Transverse colon (tissue), 4 donors: ENCODE measurements around the gene CDCA5. TPM values are rescaled to one million over a fixed set of nuclear protein-coding genes. Genes with fewer than 3 reads are reported as not detected.
A peak's percentile ranks its signal among the peaks of the same experiment; 100 is the strongest.

Source experiments
- DNase-seq: peaks from one replicate; pipeline ENCODE4 v3.0.0-alpha.2; 2019
- H3K27ac ChIP-seq, 4 donors: fragments of 200-600 bp; sonication (generic); 2 replicates each; pipeline ENCODE4 v1.5.1; 2016 to 2018; ENCODE audit warnings: inconsistent platforms in 4 of 4
- H3K27me3 ChIP-seq: fragments of 200-600 bp; sonication (generic); 2 replicates; pipeline ENCODE4 v1.5.1; 2017; ENCODE audit warnings: inconsistent platforms
- H3K36me3 ChIP-seq, 4 donors: fragments of 200-600 bp; sonication (generic); 2 replicates each; pipeline ENCODE4 v1.5.1; 2017 to 2019; ENCODE audit warnings: inconsistent platforms in 4 of 4
- H3K4me1 ChIP-seq, 4 donors: fragments of 200-600 bp; sonication (generic); 2 replicates each; pipeline ENCODE4 v1.5.1; 2017 to 2020; ENCODE audit warnings: inconsistent platforms in 4 of 4
- H3K4me3 ChIP-seq, 4 donors: fragments of 200-600 bp; sonication (generic); 1 replicate in 1 of 4; 2 replicates in 3 of 4; pipeline versions ENCODE4 v1.5.1 to v1.6.1; 2017 to 2019; ENCODE audit warnings: inconsistent platforms in 4 of 4
- H3K9me3 ChIP-seq, 2 donors: fragments of 200-600 bp; sonication (generic); 2 replicates each; pipeline ENCODE4 v1.5.1; 2017 to 2019; ENCODE audit warnings: inconsistent platforms in 2 of 2
- EP300 ChIP-seq: sonication (generic); formaldehyde crosslinking; IDR thresholded peaks from one replicate; pipeline ENCODE4 v1.6.1; 2017; ENCODE audit warnings: antibody characterized with exemption, low read depth
- POLR2A ChIP-seq: fragments of 450-650 bp; IDR thresholded peaks from one replicate; pipeline ENCODE4 v1.6.1; 2016; ENCODE audit warnings: antibody characterized with exemption, mild to moderate bottlenecking, moderate library complexity
- POLR2AphosphoS5 ChIP-seq, 3 donors: sonication (generic); formaldehyde crosslinking; IDR thresholded peaks; one replicate each; pipeline ENCODE4 v1.6.1; 2016; ENCODE audit warnings: antibody characterized with exemption in 3 of 3
- WGBS, 2 donors: methylation state at CpG; one replicate each; pipeline ENCODE4 v1.1.5; 2018; ENCODE audit warnings: low coverage in 1 of 2; 5-methylcytosine and 5-hydroxymethylcytosine counted together
- in situ Hi-C, 4 donors: fragments of 200-750 bp; cut with MboI; loops; one replicate each; pipeline versions ENCODE4 v1.15.0 to v1.15.1; 2017; ENCODE audit warnings: low sequenced_read_pairs in 3 of 4, low pct_ligation_motif_present in 1 of 4, low pct_unique_long_range_greater_than_20kb in 1 of 4
- intact Hi-C: fragments of 100-400 bp; cut with DNase I; formaldehyde crosslinking; loops from one replicate; pipeline ENCODE4 v1.15.1; 2023; ENCODE audit warnings: low total_unique reads
- total RNA-seq, 4 donors: library from RNA; depleted of rRNA; stranded (reverse); fragments of >200 nt; gene quantifications; one replicate each; pipeline ENCODE4 v1.1.0, GENCODE V29; 2016
- TF ChIP-seq, protein P1 (sequence below), 5 experiments: fragments of 200-600 bp in 3 of 5; fragments of 450-650 bp in 2 of 5; sonication (generic) in 3 of 5; IDR thresholded peaks; 1 replicate in 2 of 5; 2 replicates in 3 of 5; pipeline ENCODE4 v1.5.1; 2016 to 2017; ENCODE audit warnings: antibody characterized with exemption in 5 of 5, inconsistent platforms in 3 of 5, mild to moderate bottlenecking in 2 of 5, moderate library complexity in 1 of 5

CDCA5 gene
- total RNA-seq, 4 donors from 2014 or later = 1.9 to 2.6 (median 2.5) TPM; not detected in 1

DNA sequence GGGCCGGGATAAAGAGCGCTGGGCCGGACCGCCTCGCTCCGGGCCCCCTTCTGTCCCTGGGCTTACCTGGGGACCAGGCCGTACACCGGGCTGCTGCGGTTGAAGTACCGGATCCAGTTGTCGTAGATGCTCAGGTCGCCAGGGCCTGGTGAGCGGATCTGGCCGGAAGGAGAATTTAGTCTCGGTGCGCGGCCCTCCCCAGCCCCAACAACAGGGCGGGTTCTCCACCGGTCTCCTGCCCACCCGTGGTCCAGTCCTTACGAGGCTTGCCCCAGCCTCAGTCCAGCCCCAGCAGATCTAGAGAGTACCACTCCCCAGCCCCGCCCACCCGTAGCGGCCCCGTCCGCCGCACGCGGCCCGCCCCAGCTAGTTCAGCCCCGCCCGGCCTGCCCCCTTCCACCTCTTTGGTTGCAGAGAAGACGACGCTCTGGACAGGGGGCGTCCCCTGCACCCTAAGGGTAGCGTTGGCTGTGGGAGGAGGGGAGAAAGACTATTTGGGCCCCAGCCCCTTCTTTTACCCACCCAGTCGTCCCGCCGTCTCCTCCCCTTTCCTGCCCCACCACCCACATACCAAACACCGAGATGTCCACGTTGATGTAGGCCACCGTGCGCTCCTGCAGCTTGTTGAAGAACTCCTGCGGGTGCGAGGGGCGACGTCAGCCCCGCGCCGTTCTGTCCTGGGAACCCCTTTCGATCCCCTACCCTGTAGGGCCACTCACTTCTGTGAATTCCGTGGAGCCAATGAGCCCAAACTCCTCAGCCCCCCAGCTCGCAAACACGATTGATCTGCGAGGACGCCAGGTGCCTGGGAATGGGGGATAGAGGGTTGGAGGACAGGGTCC is 36.0 kb downstream of the CDCA5 start:
- in situ Hi-C loops = no loop called here
- H3K27me3 ChIP-seq = no peaks in the 10 kb centered on the region
- no peaks in the 10 kb centered on the region for H3K36me3 ChIP-seq
- TF ChIP-seq POLR2AphosphoS5 (IDR thresholded peaks at IDR 0.05) (no peak), EP300 (no peak), POLR2A (no peak)
- TF ChIP-seq, protein P1, sequence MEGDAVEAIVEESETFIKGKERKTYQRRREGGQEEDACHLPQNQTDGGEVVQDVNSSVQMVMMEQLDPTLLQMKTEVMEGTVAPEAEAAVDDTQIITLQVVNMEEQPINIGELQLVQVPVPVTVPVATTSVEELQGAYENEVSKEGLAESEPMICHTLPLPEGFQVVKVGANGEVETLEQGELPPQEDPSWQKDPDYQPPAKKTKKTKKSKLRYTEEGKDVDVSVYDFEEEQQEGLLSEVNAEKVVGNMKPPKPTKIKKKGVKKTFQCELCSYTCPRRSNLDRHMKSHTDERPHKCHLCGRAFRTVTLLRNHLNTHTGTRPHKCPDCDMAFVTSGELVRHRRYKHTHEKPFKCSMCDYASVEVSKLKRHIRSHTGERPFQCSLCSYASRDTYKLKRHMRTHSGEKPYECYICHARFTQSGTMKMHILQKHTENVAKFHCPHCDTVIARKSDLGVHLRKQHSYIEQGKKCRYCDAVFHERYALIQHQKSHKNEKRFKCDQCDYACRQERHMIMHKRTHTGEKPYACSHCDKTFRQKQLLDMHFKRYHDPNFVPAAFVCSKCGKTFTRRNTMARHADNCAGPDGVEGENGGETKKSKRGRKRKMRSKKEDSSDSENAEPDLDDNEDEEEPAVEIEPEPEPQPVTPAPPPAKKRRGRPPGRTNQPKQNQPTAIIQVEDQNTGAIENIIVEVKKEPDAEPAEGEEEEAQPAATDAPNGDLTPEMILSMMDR (IDR thresholded peaks at IDR 0.05) = no peak
- H3K4me3 ChIP-seq = peak overlapping the region; percentile 16 to 52 (median 30)
- 36 to 60% methylated on average over 2 to 52 of the region's 56 CpGs for WGBS, 2 donors
- peaks cover 0 to 26% (median 10%) of the 10 kb centered on the region in 4 donors for H3K4me1 ChIP-seq
- DNase-seq = no peak
- no peaks in the 10 kb centered on the region for H3K9me3 ChIP-seq
- intact Hi-C loops = no loop called here
- H3K27ac ChIP-seq = peak overlapping the region; percentile 20 to 39 (median 34)

DNA sequence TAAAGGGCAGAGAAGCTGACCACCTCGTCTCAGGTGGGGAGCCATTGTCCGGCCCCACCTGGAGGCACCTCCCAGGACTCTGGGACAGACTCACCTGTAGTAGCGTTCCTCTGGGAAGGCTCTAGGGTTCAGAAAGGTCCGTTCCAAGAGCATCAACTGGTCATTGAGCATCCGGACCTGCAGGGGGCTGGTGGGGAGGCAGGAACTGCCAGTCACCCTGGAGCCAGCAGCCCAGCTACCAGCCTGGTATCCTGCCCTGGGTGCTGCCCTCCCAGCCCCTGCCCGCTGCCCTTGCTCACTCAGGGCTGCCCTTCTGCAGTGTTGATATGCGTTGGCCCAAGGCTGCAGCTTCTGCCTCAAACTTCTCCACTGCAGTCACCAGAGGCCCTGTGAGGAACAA is 38.1 kb downstream of the CDCA5 start:
- intact Hi-C loops = no loop called here
- no peak for DNase-seq
- Histone ChIP-seq H3K4me1 (peaks cover 5 to 38% (median 21%) of the 10 kb centered on the region in 4 donors), H3K9me3 (no peaks in the 10 kb centered on the region), H3K4me3 (no peak overlapping the region), H3K27ac (no peak overlapping the region), H3K36me3 (no peaks in the 10 kb centered on the region), H3K27me3 (no peaks in the 10 kb centered on the region)
- TF ChIP-seq EP300 (no peak), POLR2A (no peak)
- 92% methylated on average over 6 of the region's 7 CpGs; no CpG with 5 or more reads in 1 of the 2 donors for WGBS, 2 donors
- in situ Hi-C loops = no loop called here

DNA sequence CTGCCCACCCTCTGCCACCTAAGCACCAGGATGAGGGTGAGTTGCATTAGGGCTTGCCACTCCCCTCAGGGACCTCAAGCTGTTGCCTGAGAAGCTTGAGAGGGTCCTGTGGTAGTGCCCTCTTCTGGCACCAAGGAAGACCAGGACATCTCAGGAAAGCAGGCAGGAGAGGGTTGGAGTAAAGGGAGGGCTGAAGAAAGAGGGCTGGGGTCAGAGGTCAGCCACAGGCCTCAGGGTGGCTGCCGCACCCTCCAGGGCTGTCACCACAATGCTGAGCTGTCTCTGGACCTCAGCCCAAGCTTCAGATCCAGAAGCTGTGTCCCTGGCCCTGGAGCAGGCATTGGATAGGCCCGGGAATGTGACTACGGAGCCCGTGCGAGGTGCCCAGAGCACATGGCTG is 38.8 kb downstream of the CDCA5 start:
- Histone ChIP-seq H3K4me3 (no peak overlapping the region), H3K4me1 (peaks cover 10 to 45% (median 24%) of the 10 kb centered on the region in 4 donors), H3K27me3 (no peaks in the 10 kb centered on the region), H3K9me3 (no peaks in the 10 kb centered on the region), H3K36me3 (no peaks in the 10 kb centered on the region), H3K27ac (no peak overlapping the region)
- no peak for DNase-seq
- WGBS, 2 donors = 94% methylated on average over 5 of the region's 5 CpGs; no CpG with 5 or more reads in 1 of the 2 donors
- TF ChIP-seq POLR2AphosphoS5 (IDR thresholded peaks at IDR 0.05) = no peak
- TF ChIP-seq, protein P1 (IDR thresholded peaks at IDR 0.05) = no peak
- TF ChIP-seq EP300 = no peak
- TF ChIP-seq POLR2A = no peak
- in situ Hi-C loops (no loop called here), intact Hi-C loops (no loop called here)

DNA sequence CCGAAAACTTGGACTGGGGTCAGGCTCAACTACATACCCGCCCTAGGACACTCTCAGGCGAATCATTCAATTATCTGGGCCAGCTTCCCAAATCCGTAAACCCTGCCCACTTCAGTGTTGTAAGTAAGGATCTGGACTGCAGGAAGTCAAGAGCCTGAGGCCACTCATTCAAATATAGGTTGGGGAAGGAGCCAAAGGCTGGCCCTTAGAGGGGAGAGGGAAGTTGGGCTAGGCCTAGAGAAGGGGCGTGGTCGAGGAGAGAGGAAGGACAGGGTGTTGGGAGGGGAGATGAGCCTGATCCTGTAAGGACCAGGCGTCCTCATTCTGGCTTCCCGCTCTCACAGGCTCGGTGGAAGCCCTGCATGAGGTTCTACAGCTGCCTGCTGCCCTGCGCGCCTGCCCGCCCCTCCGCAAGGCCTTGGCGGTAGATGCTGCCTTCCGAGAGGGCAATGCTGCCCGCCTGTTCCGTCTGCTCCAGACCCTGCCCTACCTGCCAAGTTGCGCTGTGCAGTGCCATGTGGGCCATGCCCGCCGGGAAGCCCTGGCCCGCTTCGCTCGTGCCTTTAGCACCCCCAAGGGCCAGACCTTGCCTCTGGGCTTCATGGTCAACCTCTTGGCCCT is 39.8 kb downstream of the CDCA5 start:
- Histone ChIP-seq H3K4me1 (peaks cover 10 to 48% (median 24%) of the 10 kb centered on the region in 4 donors), H3K4me3 (no peak overlapping the region), H3K27ac (peak overlapping the region in 1 of 4 donors; percentile 14), H3K9me3 (no peaks in the 10 kb centered on the region), H3K36me3 (no peaks in the 10 kb centered on the region), H3K27me3 (no peaks in the 10 kb centered on the region)
- TF ChIP-seq EP300 = no peak
- DNase-seq = peak; percentile 37
- WGBS, 2 donors = 89% methylated on average over 22 of the region's 23 CpGs; no CpG with 5 or more reads in 1 of the 2 donors
- intact Hi-C loops = no loop called here
- in situ Hi-C loops = no loop called here

DNA sequence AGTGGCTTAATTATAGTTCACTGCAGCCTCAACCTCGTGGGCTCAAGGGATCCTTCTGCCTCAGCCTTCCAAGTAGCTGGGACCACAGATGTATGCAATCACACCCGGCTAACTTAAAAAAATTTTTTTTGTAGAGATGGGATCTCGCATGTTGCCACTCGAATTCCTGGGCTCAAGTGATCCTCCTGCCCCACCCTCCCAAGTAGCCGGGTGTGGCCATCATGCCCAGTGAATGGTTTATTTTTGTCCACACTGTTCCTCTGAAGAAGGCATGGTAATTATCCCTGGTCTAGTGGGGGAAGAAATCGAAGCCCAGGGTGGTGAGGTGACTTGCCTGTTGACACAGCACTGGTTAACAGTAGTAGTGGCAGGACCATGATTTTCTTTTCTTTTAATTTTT is 40.9 kb downstream of the CDCA5 start:
- H3K27me3 ChIP-seq = no peaks in the 10 kb centered on the region
- H3K36me3 ChIP-seq = peaks cover 0 to 5% (median 0%) of the 10 kb centered on the region in 4 donors
- TF ChIP-seq, protein P1 (IDR thresholded peaks at IDR 0.05) = no peak
- no peak for TF ChIP-seq POLR2AphosphoS5 (IDR thresholded peaks at IDR 0.05)
- no peak for TF ChIP-seq POLR2A
- TF ChIP-seq EP300 = no peak
- H3K4me1 ChIP-seq = peaks cover 10 to 46% (median 23%) of the 10 kb centered on the region in 4 donors
- in situ Hi-C loops (no loop called here), intact Hi-C loops (no loop called here)
- no peaks in the 10 kb centered on the region for H3K9me3 ChIP-seq
- H3K27ac ChIP-seq = no peak overlapping the region
- H3K4me3 ChIP-seq = no peak overlapping the region
- WGBS, 2 donors = 78 to 79% methylated on average over 5 to 6 of the region's 6 CpGs
- no peak for DNase-seq
